Activated gamma-delta T cell (primary cell): Measurements from ENCODE around the gene FAM111A.

ENCODE experiments used
- DNase-seq: peaks from one replicate; lab custom pipeline; 2025; lab: John Stamatoyannopoulos, UW

The FAM111A gene

DNA sequence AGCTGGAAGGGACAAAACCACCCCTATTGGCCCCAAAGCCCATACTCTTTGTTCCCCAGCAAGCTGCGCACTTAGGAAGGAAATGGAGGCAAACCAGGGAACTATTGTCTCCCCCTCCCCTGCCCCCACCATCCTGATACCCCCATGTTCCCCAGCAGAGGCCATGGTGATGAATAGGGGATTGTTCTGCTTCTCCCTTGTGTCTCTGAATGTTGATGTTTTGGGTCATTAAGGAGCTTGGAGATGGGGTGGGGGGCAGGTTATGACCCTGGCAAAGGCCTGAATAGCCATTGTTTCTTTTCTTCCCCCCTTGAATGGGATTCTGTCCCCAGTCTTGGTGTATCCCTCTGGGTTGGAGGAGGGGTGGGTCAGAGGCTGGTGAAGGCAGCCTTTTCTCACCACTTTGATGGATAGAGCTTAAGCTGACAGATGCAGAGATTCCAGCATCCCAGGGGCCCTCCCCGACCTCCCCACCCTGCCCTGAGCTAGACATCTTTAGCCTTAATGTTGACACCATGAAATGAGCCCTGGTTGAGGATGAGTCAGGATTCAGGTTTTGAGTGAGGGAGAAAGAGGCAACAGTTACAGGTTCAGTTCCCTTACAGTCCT is 37.6 kb downstream of the FAM111A start:
- no peak for DNase-seq

DNA sequence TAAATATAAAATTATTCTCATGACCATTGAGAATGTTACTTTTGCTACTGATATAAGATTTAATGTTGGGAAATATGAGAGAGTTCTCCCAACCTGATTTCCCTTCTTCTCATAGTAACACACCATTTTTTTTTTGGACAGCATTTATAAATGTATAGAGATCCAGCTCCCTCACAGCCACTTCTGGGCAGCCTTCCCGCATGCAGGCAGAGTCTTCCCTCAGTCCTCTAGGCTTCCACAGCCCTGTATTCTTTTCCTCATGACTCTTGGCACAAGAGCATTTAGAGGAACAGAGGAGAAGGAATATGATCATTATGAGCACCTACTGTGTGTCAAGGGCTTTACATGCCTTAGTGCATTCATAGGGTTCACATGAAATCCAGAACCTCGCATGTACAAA is 38.3 kb downstream of the FAM111A start:
- DNase-seq, result no peak

- no peak for DNase-seq
These were observed 39.2 kb downstream of the FAM111A start for GRCh38 chr11:59181746-59182456.

GRCh38 chr11:59182457-59183151 is 39.9 kb downstream of the FAM111A start:
- no peak for DNase-seq

DNA sequence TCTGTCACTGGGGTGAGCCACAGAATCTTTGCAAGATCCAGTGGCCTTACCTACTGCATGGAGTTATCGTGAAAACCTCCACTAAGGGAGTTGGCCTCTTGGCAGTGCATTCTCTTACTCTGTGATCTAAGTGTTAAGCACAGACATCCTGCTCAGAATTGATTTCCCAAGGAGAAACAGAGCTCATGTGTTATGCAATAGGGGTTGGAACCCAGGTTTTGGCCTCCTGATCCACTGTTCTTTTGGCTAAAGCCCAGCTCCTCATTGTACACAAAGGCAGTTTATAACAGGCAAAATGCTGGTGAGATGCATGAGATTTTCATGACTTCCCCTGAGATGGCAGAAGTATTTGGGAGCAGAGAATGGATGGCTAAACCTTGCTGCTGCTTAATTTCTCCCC is 41.1 kb downstream of the FAM111A start:
- DNase-seq, result no peak

DNA sequence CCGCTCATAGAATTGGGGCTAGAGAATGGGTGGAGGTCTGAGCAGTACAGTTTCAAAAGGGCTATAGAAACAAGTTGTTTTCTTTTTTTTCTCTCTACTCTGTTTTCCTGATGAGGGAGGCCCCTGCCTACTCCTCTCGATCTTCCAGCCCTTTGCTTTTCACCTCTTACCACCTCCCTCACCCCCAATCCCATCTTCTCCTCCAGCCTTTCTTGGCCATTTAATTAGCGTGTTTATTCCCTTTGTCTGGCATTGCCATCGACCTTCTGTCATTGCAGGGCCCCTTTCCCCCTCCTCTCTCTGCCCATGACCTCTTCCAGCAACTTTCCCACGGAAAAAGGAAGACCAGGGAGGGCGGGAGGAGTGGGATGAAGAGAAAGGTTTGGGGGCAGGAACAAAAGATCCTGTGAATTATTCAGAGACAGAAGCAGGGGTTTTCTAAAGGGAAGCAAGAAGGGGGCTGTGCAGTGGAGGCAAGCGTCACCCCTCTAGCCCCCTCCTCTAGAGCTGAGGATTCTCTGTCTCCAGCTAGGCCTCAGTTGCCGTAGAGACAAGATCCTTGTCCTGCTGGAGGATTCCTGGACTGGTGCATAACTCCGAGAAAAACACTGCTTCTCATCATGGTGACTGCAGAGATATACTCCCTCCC is 42.2 kb downstream of the FAM111A start:
- no peak for DNase-seq

DNA sequence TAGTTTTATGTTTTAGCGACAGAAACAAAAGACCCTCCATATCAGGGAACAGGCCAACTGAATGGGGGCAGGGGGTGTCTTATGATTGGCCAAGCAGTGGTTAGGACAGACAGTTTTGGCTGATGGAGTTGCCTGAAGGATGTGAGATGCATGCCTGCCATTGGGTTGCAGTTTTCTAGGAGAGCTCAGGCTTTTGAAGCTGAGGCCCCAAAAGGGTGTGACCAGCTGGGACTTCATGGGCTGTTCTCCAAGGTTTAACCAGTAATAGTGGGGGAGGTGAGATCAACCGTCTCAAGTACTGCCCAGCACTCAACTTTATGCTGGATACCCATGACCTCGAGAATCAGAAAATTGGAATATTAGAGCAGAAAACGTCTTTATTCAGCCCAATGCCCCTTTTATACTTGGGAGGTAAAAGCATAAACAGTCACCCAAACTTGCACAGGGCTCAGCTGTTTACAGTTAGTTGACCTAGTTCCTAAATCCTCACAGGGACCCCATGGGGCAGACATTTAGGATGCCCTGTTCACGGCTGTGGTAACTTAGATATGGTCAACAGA is 42.8 kb downstream of the FAM111A start:
- DNase-seq, result no peak

- no peak for DNase-seq
These were observed 43.5 kb downstream of the FAM111A start for GRCh38 chr11:59186130-59186594.

DNA sequence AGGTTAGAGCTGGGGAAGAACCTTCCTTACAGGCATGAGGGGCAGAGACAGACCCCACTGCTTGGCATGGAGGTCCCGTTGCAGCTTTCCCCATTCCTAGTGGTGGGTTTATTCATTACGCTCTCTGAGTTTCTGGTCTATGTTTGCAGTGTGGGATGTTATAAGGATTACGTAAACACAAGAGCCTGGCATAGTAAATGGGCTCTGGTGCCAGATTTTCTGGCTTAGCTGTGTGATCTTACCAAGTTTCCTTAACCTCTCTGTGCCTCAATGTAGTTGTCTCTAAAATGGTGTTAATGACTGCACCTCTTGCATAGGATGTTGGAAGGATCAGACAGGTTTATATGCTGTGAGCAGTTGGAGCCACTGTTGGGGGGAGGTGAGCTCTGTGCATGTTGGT is 44.4 kb downstream of the FAM111A start:
- no peak for DNase-seq

- no peak for DNase-seq
These were observed 44.9 kb downstream of the FAM111A start for GRCh38 chr11:59187587-59187986.

DNA sequence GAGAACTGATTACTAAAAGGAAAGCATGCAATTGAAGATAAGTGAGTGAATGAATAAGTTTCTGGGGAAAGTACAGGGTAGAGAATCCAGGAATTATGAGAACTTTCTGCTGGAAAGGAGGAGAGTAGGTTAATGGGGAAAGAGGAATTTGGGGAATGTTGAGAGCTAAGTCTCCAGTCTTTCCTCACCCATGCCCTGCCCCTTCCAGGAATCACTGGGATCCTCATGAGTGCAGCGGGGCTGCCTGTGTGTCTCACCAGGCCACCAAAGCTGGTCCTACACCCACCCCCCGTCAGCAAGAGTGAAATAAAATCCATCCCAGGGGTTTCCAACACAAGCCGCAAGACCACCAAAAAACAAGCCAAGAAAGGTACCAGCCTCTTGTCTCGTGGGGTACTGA is 46.3 kb downstream of the FAM111A start:
- DNase-seq, result no peak

DNA sequence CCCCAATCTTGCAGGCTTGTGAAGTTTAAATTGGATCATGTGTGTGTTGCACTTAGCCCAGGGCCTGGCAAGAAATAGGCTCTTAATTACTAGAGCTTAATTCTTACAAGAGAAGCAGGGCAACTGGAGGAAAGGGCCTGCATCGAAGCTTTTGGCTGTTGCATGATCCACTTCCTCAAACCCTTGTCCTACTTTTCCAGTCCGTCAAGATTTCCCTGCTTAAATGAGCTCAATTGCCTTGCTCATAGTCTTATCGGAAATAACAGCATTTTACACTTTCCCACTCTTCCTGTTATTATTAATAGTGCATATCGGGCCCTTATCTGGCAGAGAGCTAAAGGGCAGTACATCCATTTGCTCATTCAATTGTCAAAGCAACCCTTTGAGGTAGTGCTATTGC is 47.3 kb downstream of the FAM111A start:
- DNase-seq, result no peak

- no peak for DNase-seq
These were observed 48.4 kb downstream of the FAM111A start for GRCh38 chr11:59191095-59191494.

DNA sequence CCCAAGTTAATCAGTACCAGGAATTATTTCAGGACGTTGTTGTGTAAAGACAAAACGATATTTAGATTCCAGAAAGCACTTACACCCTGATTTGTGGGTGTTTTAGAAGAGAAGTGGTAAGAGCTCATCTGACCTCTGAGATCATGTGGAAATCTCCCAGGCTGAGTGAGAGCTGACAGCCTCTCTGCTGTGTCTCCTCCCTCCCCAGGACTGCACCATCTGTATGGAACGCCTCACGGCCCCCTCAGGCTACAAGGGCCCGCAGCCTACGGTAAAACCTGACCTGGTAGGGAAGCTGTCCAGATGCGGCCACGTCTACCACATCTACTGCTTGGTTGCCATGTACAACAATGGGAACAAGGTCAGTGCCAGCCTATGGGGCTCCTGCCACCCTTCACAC is 49.2 kb downstream of the FAM111A start:
- DNase-seq, result no peak

- no peak for DNase-seq
These were observed 49.9 kb downstream of the FAM111A start for GRCh38 chr11:59192446-59193020.

GRCh38 chr11:59193587-59194130 is 51.0 kb downstream of the FAM111A start:
- DNase-seq, result no peak

GRCh38 chr11:59195586-59195985 is 52.9 kb downstream of the FAM111A start:
- DNase-seq, result no peak

- DNase-seq, result no peak
These were observed 54.1 kb downstream of the FAM111A start for GRCh38 chr11:59196777-59197176.

- DNase-seq, result no peak
These were observed 55.3 kb downstream of the FAM111A start for GRCh38 chr11:59197991-59198390.

DNA sequence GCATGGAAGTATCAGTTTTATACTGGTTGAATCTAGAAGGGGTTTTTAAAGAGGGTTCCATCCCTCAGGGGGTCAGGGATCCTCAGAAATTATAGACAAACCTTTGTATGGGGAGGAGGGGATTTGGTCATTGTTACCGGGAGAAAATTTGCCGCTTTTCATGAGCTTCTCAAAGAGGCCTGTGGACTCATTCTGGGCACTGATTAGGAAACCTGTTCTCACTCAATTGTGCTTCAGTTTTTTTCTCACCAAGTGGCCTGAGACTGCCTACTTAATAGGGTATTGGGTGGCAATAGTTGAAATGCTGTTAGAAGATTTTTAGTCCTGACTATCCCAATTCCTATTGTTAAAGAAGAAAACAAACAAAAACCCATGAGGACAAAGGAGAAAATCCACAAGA is 56.1 kb downstream of the FAM111A start:
- DNase-seq, result no peak

- DNase-seq, result no peak
These were observed 57.1 kb downstream of the FAM111A start for GRCh38 chr11:59199546-59200422.
